HG03159 (cell line): ENCODE data around the gene ADAM12.
"Not testable (repeated sequence)": the region's sequence is repeated elsewhere in the genome, so short reads cannot be mapped to it uniquely, and the experiment has no call there.

Source experiments
- ATAC-seq: cut with Tn5 transposase; IDR thresholded peaks from one replicate; pipeline ENCODE4 v1.9.1; 2021; ENCODE audit warnings: mild to moderate bottlenecking, moderate library complexity; ENCODE audit not compliant: unreplicated experiment

Gene ADAM12

DNA sequence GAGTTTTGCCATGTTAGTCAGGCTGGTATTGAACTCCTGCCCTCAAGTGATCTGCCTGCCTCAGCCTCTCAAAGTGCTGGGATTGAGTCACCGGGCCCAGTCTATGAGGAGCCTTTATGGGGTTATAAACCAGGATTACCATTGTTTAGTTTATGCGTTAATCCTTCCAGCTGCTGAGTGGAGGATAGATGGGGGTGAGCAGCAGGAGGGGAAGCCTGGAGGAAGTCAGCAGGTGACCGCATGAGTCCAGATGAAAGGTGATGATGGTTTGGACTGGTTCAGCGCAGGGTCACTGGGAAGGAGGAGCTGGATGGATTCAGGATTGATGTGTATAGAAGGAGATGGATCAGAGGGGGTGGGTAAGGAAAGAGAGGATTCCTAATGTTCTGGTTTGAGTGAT, 197.1 kb downstream of the ADAM12 start:
- no peak for ATAC-seq

DNA sequence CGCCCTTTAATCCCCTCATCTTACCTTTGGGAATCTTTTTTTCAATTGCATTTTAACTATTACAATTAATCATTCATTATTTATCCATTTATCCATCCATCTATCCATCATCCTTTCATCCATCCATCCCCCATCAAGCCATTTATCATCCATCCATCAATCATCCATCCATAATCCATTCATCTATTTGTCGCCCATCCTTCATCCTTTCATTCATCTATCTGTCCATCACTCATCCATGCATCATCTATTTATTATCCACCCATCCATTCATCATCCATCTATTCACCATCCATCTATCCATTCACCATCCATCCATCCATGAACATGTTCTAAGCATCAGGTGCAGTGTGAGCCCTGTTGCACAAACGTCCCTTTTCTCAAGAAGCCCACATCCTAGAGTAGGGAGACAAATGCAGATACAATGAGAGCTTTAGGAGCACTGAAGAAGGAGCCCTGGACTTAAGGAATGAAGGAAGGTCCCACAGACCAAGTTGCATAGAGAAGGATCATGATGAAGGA, 199.5 kb downstream of the ADAM12 start:
- ATAC-seq, result no peak

DNA sequence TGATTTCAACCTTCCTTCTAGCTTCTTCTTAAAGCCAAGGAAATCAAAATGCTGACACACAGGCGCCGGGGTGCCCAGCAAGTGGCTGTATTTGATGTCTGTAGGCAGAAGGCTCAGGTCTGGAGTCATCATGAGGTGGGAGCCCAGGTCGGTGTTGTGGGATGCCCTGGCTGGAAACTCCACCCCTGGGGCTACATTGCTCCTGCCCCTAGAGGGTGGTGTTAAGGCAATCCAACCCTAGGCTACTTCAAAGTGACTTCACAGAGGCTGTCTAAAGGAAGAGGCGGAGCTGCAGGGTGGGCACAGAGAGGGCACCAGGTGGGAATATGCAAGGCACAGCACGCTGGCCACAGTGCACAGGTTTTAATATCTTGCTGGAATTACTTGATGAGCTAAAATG, 200.9 kb downstream of the ADAM12 start:
- ATAC-seq, result no peak

GRCh38 chr10:126186766-126187165, 201.5 kb downstream of the ADAM12 start:
- no peak for ATAC-seq

- ATAC-seq, result no peak
These were observed 202.4 kb downstream of the ADAM12 start for GRCh38 chr10:126185676-126186447.

- ATAC-seq, result no peak
These were observed 206.7 kb downstream of the ADAM12 start for GRCh38 chr10:126181626-126182025.

DNA sequence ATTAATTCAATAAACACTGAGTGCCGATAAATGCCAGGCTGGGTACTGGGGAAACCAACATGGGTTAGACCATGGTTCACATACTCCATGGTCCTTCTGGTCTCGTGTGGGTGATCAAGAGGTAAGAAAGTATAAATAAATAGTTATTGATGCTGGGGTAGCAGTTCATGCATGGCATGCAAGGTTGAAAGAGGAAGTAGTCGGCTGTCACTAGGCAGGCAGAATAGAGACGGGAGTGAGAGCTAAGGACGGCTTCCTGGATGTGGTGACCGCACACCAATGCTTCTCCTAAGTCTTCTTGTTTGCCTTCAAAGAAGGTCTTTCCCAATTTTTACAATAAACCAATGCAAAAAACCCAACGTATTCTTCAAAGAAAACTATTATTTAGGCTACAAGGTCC, 208.6 kb downstream of the ADAM12 start:
- ATAC-seq, result peak; percentile 82

- ATAC-seq, result no peak
These were observed 210.8 kb downstream of the ADAM12 start for GRCh38 chr10:126177417-126178030.

DNA sequence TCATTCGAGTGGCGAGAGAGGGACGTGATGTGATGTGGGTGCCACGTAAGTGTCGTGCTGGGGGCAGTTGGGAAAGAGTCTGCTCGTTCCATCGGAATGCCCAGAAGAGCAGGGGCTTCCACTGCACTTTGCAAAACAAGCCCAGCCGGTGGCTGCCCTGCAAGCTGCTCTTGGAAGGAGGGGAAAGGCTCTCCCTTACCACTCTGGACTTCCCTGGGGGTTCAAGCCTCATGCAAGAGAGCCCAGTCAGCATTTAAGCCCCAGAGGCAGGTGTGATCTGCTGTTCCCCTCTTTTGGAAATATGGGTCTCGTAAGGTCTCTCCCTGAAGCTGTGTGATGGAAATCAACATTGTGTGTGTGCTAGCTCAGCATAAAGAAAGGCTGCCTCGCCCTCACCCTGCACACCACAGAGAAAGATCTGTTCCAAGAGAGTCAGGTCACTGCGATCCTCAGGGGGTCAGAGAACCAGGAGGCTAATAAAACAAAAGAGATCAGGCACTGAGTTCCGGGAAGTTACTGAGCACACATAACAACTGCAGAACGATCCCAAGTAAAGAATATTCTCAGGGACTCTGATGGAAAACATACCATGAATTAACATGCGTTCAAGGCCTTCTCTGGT, 212.5 kb downstream of the ADAM12 start:
- ATAC-seq, result no peak

GRCh38 chr10:126172755-126173154, 215.5 kb downstream of the ADAM12 start:
- not testable (repeated sequence) for ATAC-seq

DNA sequence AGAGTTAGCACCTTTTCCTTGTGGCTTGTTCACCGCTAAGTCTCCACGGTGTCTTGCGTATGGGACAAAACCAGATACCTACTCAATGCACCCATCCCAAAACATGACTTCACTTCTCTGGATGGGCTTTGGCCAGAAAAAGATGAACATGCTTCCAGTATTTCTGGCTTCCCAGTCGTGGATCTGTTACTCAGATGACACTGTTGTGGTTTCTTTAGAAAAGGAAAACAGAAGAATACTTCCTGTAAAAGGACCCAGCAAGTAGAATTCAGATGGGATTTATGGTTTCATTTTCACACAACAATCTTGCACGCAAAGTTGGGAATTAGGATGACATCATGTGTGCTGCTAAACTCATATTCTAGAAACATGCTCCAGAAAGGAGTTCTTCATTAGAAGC, 216.7 kb downstream of the ADAM12 start:
- no peak for ATAC-seq

GRCh38 chr10:126170776-126171175, 217.5 kb downstream of the ADAM12 start:
- ATAC-seq, result no peak

GRCh38 chr10:126170371-126170770, 217.9 kb downstream of the ADAM12 start:
- ATAC-seq, result no peak

DNA sequence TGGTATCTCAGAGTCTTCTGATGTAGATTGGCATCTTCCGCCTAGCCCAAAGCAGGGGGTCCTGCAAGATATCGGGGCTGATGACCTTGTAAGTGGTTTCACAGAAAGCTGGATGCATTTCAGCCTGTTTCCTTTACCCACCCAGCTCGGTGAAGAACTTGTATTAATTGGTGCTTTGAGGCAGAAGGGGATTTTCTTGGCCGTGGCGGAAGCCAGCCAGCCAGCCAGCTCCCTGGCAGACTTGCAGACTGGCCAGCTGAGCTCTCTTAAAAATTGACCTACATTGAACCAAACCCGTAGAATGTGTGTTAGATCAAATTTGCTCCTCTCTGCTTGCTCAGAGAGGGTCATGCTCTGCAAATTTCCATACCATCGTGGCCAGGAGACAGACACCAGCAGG, 218.4 kb downstream of the ADAM12 start:
- no peak for ATAC-seq

- ATAC-seq, result no peak
These were observed 221.5 kb downstream of the ADAM12 start for GRCh38 chr10:126166797-126167196.

GRCh38 chr10:126165874-126166273, 222.4 kb downstream of the ADAM12 start:
- no peak for ATAC-seq

DNA sequence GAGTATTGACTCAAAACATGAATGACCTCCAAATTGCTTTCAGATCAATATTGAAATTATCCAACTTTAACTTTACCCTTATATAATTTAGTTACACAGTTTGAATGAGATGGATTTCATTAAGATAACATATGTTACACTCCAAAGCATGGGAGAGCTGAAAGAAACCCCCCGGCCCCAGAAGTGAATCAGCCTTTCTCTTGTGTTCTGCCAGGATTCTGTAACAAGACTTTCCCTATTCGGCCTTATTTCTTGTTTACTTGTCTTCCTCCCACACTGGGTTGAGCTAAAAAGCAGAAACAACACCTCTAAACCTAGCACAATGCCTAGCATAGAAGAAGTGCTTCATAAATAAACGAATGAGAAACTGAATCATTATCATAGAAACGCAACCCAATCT, 224.8 kb downstream of the ADAM12 start:
- no peak for ATAC-seq

GRCh38 chr10:126161691-126162090, 226.6 kb downstream of the ADAM12 start:
- ATAC-seq, result no peak

- ATAC-seq, result no peak
These were observed 227.2 kb downstream of the ADAM12 start for GRCh38 chr10:126160971-126161630.

DNA sequence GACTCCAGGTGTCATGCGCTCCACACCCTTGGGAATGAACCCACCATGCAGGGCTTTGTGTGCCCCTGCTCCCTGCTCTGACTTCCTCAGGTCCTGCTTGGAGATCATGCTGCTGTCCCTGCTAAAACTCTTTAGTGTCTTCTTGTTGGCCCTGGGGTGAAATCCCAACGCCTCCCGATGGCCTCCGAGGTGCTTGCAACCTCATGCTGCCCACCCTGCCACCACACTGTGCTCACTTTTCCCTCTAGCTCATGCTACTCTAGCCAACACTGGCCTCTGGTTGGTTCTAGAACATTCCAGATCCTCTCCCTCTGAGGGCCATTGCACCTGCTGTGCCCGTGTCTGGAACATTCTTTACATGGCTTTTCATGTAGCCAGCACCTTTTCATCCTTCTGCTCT, 227.7 kb downstream of the ADAM12 start:
- ATAC-seq, result no peak

- ATAC-seq, result no peak
These were observed 230.0 kb downstream of the ADAM12 start for GRCh38 chr10:126158133-126158892.
